GM18519 (cell line): ENCODE measurements around the gene ZFYVE16.
"Not testable (repeated sequence)": the region's sequence is repeated elsewhere in the genome, so short reads cannot be mapped to it uniquely, and the experiment has no call there.

Source experiments
- ATAC-seq: cut with Tn5 transposase; IDR thresholded peaks from one replicate; pipeline ENCODE4 v1.9.1; 2021; ENCODE audit warnings: mild to moderate bottlenecking, moderate library complexity; ENCODE audit not compliant: unreplicated experiment, low FRiP score

Gene ZFYVE16

DNA sequence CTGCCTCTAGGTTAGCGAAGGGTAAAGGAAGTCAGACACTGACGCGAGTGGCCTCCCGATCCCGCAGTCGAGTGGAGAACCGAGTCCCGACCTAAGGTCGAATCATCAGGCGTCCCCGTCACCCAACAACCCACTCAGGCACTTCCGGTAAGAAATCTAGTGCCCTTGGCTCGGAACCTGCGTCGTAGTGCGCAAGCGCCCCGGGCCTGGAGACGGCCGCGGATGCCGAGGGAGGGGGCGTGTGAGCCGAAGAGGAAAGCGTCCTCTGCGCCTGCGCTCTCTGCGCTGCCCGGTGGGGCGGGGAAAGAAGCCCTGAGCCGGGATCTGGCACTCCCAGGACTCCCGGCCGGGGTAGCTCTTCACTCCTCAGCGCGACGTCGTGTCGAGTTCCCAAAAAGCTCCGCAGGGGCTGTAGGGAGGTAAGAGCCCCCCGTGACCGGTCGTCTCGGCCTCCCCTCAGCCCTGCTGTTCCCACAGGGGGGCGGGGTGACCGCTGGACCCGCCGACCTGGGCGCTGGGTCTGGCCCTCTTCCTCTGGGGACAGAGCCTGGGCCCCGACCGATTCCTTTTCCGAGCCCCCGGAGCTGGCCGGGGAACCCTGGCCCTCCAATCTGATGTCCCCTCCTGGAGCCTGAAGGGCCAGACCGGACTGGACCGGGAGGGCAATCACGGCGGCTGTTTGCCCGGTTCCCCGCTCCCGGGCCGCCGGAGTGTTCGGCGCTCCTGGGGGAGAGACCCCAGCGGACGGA is at the start of gene ZFYVE16:
ZFYVE16 (plus strand) TSS at position 330 of the 749 bp plus-strand sequence. CDS start 26,084 bp downstream, outside the sequence.
- ATAC-seq = peak; percentile 79

DNA sequence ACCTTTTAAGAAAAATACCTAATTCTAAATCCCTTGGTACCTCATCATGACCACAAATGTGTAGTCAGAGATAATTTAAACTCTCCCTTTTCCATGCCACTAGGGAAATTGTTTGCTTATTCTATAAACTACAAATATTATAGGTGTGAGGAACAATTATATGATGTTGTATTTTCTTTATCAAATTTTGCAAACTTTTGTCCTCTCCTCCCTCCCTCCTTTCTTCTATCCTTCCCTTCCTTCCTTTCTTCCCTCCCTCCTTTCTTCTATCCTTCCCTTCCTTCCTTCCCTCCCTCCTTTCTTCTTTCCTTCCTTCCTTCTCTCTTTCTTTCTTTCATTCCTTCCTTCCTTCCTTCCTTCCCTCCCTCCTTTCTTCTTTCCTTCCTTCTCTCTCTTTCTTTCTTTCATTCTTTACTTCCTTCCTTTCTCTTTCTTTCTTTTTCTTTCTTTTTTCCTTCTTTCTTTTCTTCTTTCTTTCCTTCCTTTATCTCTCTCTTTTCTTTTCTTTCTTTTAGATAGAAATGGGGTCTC is 46.9 kb upstream of the ZFYVE16 start:
- ATAC-seq = no peak

DNA sequence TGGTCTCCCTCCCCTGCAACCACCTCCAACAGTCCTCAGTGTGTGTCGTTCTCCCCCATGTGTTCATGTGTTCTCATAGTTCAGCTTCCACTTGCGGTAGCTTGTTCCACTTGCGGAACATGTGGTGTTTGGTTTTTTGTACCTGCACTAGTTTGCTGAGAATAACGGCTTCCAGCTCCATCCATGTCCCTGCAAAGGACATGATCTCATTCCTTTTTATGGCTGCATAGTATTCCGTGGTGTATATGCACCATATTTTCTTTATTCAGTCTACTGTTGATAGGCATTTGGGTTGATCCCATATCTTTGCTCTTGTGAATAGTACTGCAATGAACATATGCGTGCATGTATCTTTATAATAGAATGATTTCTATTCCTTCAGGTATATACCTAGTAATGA is 43.0 kb upstream of the ZFYVE16 start:
- no peak for ATAC-seq

DNA sequence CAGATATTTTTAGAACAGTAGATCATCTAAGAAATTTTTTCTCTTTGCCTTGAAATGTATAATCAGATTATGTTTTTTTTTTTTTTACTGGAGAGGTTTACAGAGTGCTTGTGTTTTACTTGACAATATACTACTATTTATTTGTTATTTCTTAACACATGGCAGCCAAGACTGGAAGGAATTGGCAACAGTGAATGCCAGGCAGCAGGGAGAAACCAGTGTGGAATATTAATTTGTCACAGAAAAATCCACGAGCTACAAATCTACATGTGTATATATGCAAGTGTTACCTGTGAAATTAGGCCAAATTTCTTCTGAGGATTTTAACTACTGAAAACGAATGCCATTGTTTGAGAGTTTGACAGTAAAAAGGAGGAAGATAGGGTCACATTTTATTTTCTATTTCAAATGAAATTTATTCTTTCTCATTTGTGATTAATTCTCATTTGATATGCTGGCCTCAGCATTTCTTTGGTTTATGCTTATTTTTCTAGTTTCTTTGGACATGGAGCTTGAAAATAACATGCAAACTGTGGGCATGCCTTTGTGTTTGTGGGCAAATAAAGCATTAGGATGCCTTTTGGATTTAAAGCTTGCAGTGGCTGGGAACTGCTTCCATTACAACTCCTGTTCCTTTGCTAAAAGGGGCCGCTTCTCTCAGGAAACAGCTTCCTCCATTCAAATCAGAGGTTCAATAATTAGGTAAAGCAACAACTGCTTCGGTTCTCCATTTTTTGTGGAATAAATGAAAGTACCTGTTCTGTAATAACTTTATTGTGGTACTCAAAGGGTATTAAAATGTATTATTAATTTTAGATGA is 39.0 kb upstream of the ZFYVE16 start:
- no peak for ATAC-seq

DNA sequence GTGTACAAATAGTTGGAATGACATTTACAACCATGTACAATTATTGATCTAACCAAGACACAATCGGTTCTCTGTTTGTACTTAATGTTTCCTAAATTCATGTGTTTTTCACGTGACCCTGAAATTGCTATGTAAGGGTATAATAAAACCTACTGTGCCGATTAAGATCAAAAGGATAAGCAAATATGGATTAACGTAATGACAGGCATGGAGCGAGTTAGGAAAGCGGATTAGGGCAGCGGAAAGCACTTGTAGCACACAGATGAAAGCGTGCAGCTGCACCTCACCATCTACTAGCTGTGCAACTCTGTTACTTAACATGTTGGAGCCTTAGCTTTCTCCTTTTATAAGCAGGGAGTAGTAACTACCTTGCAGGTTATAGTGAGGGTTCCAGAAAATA is 38.3 kb upstream of the ZFYVE16 start:
- no peak for ATAC-seq

DNA sequence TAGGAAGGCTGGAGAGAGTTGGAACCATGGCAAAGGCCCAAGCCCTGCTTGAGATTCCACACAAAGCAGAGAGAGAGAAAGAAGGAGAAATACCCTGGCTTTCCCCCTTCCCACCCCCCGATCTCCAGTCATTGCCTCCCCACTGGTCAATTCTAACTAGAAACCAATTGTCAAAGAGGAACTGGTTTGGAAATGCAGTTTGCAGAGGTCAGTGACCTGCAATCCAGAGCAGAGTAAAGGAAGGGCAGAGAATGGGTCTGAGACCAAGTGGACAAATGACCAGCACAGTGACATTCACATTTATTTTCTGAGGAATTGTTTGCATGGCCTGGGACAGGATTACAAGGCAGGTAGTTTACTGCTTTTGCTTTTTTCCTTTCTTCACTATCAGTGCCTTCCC is 37.5 kb upstream of the ZFYVE16 start:
- no peak for ATAC-seq

DNA sequence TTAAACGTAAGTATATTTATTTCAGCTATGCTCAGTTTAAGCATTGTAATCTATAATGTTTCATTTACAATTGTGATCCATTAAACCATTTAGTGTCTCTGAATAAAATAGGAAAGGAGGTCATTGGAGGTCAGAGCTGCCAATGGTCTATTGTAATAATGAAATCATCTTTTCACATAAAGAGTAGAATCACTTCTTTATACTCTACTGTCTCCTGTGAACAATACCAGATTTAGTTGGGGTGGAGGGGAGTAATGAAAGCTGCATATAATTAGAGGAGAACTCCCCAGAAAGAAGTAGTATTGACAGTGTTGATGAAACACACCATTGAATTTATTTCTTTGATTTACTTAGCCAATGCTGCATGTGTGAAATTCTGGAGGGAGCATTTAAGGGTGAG is 35.1 kb upstream of the ZFYVE16 start:
- ATAC-seq = no peak

DNA sequence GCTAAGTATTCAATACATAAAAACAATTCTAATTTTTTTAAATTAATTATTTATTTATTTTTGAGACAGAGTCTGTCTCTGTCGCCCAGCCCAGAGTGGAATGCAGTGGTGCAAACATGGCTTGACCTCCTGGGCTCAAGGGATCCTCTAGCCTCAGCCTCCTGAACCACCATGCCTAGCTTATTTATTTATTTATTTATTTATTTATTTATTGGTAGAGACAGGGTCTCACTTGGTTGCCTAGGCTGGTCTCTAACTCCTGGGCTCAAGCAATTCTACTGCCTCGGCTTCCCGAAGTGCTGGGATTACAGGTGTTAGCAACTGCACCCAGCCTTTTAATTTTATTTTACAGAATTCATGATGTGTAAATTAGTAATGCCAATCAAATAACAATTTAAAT is 33.7 kb upstream of the ZFYVE16 start:
- no peak for ATAC-seq

DNA sequence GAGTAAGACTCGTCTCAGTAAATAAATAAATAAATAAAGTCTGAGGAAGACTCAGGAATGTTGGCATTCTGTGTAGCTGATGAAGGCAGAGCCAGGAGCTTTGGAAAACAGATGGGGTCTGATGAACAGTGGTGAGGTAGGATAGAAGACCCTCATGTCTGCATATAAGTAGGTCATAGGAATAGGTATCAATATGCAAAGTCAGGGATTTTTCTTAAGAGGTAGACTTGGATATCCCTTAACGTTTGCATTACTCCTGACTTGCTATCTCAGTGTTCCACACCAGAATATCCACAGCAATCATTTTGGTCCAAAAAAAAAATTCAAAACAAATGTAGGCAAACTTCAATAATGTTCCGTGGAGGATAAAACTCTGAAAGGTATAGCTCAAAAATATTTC is 31.3 kb upstream of the ZFYVE16 start:
- no peak for ATAC-seq

DNA sequence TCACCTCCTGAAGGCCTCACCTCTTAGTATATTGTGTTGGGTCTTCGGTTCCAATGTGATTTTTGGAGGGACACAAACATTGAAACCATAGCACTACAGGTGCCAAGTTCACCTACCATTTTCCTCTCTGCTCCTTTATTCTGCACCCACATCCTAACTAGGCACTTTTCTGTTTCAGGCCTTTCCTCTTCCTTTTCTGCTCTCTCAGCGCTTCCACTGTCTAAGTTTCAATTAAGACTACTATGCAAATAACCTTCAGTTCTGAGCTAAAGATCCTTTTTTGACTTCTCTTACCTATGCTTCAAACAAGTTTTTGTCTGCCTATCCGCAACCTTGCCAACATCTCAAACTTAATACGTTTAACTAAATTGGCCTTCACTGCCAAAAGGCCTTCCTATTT is 25.4 kb upstream of the ZFYVE16 start:
- ATAC-seq = no peak

DNA sequence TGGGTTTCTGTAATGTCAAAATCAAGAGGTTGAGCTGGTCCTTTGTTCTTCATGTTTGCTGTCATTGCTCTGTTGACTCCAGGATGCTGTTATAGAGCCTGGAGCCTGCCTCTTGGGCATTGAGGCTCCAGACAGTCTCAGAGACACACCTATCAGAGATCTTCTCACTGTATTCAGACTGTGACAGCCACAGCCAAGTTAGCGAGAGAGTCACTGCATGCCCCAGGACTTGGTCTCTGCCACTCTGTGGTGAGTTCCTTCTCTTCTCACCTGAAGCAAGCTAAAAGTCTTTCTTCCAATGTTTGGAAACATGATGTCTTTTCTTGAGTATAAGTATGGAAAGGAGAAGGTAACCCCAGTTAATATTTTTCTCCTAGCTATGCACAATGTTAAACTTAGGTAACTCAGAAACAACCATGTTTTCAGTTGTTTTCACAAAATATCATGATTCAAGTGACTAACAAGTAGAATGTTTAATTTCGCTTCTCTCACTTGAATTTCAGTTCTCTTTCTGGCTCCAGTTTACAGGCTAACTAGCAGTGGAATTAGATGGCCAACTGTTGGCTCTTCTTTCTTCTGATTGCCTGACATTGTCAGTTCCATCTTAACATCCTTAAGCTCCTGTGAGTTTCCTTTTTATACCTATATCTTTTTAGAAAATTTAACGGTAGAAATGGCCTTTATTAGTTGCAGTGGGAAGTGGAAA is 20.6 kb upstream of the ZFYVE16 start:
- ATAC-seq = no peak

DNA sequence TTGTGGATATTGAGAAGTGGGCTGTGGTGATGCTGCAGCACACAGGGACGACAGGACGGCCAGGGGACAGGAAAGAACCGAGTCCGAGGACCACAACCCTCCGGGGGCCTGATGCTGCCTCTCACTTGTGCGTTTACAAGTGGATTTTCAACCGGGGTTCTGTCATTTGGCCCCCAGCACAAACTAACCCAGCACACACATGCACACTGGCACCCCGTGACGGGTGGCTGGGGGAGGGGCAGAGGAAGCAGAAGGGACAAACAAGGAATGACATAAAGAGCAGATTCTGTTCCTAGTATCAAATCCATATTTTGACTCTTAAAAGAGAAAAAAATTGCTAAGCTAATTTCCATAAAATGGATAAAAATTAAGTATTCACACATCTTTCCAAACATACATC is 18.3 kb upstream of the ZFYVE16 start:
- no peak for ATAC-seq

DNA sequence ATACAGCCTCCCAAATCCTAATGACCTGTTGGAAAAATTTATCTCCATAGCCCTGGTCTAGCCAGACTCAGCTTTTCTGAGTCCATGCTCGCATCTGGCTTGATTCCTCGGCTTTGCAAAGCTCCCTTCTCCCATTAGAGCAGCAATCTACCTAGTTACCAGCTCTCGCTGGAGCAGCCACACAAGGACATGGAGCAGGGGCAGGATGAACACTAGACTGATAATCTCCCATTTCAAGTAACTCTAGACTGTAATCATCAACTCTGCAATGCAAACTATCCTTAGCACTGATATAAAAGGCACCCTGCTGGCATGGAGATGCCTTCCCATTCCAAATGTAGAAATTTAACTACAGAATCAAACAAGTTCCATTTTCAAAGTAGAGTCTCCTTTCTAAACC is 17.5 kb upstream of the ZFYVE16 start:
- ATAC-seq = not testable (repeated sequence)

DNA sequence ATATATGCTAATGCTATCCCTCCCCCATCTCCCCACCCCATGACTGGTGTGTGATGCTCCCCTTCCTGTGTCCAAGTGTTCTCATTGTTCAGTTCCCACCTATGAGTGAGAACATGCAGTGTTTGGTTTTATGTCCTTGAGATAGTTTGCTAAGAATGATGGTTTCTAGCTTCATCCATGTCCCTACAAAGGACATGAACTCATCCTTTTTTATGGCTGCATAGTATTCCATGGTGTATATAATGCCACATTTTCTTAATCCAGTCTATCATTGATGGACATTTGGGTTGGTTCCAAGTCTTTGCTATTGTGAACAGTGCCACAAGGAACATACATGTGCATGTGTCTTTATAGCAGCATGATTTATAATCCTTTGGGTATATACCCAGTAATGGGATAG is 16.6 kb upstream of the ZFYVE16 start:
- ATAC-seq = not testable (repeated sequence)

DNA sequence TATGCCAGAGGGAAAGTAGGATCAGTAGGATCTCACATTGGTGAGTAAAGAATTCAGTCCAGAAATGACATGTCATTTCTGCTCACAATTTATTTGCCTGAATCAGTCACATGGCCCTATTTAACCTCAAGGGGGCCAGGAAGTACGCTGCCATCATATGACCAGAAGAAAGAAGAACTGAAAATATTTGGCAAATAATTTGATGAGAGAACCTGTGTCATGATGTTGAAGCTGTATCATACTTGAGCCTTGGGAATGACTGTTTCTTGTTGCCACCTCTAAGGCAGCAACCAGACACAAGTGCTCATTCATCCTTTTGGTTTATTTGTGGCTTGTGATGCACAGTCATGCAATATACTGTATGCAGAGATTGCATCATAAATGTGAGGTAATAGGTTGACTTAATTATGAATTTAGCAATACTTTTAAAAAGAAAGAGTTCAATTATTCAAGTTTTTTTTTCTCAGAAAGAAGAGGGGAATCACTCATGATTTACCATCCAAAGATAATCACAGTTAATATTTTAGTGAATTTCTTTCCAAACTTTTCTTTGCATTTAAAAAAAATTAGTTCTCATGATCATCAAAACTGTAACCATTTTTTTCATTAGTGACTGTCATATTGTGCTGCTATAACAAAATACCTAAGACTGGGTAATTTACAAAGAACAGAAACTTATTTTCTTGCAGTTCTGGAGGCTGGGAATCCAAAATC is 8.2 kb upstream of the ZFYVE16 start:
- ATAC-seq = peak; percentile 75

DNA sequence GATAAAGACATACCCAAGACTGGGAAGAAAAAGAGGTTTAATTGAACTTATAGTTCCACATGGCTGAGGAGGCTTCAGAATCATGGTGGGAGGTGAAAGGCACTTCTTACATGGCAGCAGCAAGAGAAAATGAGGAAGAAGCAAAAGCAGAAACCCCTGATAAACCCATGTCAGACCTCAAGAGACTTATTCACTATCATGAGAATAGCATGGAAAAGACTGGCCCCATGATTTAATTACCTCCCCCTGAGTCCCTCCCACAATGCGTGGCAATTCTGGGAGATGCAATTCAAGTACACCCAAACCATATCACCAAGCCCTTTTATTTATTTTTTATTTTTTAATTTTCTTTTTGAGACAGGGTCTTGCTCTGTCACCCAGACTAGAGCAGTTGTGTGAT is 7.5 kb upstream of the ZFYVE16 start:
- ATAC-seq = not testable (repeated sequence)

DNA sequence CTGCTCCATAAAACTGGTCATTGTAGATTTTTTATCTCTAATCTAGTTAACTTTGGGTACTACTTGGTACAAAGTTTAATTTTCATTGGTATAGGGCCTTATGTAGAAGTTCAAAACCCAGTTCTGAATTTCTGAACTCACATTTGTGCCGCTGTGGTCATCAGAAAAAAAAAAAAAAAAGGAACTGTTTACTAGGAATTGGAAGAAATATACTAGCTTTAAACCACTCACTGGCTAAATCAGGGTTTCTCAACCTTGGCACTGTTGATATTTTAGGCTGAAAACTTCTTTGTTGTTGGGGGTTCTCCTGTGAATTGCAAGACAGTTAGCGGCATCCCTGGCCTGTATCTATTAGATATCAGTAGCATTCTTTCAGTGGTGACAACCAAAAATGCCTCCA is 4.1 kb upstream of the ZFYVE16 start:
- no peak for ATAC-seq

DNA sequence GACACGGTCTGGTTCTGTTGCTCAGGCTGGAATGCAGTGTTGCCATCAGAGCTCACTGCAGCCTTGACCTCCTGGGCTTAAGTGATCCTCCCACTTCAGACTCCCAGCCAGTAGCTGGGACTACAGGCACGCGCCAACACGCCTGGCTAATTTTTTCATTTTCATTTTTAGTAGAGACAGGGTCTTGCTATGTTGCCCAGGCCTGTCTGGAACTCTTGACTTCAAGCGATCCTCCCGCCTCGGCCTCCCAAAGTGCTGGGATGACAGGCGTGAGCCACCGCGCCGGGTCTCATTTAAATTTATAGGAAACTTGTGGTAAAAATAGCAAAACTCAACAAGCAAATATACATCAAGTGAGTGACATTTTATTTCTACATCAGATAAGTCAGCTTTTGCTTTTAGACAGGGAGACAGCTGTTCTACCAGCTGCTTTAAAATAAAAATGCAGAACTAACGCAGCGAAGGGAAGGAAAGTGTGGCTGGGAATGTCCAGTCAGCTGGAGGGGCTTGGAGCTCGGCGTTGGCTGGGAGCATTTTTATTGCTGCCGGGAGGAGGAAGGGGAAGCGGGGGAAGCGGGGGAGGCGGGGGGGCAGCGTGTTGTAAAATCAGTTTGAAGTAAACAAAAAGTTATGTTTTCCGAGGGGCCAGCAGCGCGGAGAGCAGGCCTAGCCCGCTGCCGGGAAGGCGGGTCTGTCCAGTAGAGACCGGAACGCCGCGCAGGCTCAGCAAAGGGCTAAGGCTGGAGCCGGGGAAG is 707 bp upstream of the ZFYVE16 start:
- no peak for ATAC-seq

DNA sequence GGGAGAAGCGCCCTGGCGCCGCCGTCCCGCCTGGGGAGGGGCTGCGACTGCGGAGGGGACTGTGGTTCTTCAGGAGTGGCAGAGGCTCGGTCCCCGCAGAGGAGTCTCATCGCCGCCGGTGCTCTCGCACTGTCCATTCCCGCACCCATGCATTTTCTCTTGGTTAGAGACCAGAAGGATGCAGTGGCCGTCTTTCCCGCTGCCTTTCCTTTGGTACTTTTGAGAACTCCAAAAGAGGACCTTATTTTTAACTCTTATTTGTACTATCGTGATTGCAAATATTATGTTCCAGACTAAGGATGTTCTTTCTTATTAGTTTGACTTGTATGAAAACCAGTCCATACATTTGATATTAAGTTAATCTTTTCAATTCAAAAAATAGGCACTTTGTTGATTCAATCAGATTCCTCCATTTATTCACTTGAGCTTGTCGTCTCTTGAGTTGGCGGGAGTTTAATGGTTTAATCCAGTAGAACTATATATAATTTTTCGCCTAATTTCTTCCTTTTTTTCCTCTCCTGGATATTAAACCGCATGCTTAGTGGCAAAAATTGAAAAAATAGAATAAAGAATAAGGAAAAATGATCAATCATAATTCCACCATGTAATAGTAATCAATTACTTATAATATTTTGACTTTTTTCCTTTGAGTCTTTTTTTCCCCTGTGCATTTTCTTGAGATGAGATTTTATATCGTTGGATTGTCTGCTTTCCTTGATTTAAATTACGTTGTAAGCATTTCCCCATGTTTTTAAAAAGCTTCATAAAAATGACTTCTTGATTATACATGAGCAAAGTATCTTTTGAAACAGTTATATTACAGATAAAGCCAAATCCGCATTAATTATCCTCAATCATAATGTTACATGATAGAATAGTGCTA is 861 bp downstream of the ZFYVE16 start:
- ATAC-seq = no peak
